HG03571 (cell line): ENCODE results near the gene CDH6.

Experiments used
- ATAC-seq: cut with Tn5 transposase; IDR thresholded peaks from one replicate; pipeline ENCODE4 v1.9.1; 2021; ENCODE audit not compliant: unreplicated experiment

The CDH6 gene

DNA sequence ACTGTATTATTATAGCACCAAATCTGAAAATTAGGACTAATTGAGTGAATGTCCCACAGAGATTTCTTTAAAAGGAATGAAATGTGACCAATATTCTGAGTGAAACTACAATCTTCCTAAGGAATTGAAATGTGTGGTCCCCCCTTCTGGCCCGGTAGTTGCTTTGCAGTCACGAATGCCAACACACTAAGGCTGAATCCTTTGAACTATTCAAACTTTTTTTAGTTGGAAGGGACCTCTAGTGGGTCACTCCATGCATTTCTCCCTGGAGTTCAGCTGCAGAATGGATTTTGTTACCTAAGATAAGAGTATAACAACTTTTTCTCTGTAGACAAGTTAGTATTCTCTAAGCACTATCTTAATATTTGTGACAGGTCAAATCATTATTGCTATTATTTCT is 2.8 kb downstream of the CDH6 start:
- no peak for ATAC-seq

DNA sequence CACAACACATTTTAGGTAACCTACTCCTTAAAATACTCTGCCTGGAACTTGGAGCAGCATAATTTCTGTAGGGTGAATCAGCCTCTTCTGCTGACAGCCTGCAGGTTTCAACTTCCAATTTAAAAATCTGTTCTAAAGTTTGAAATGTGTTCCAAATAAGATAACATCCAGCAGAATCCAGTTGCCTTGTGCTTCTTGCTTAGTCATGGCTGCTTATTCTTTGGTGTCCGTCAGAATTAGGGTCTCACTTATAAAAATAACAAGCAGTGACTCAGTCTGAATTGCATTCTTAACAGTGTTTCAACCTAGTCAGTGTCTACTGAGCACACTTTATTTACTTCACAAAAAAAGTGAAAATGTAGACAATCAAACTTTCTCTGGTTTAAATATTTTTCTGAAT is 3.7 kb downstream of the CDH6 start:
- ATAC-seq, result no peak

- ATAC-seq, result no peak
Observed at GRCh38 chr5:31204958-31205357, 11.5 kb downstream of the CDH6 start.

- no peak for ATAC-seq
Observed at GRCh38 chr5:31208043-31208442, 14.6 kb downstream of the CDH6 start.

- ATAC-seq, result no peak
Observed at GRCh38 chr5:31209334-31209733, 15.8 kb downstream of the CDH6 start.

DNA sequence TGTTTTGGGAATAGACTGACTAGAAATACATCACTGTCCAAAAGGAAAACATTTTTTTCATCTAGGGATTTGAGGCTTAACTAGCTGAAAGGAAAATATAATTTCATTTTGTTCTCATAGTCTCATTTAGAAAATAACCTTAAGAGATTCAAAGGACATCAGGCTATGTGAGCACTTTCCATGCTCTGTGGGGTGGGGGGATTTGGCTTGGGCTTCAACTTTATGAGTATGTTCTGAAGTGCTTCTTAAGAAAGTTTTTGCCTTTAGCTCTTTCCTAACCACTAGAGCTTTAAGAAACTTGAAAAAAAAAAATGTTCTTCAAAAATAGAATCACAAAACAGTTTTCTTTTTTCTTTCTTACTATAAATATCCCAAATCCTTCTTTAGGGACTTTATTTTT is 17.6 kb downstream of the CDH6 start:
- no peak for ATAC-seq

GRCh38 chr5:31213257-31213656 is 19.8 kb downstream of the CDH6 start:
- ATAC-seq, result no peak

DNA sequence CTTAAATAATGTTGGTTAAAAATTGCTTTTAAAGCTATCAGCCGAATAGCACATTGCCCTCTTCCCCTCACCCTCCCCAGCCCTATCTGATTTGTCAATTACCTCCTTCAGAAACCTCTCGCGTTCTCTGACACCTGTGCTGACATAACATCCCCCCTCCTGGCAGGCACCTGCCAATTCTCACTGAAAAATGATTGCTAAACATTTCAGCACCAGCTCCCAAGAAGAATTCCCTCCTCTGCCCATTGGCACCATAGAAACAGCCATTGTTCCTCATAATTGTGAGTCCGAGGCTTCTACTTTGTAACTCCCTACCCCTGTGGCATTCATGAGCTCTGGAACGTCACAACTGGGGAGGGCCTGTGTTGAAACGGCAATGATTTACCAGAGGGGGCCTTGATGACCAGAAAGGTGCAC is 20.2 kb downstream of the CDH6 start:
- no peak for ATAC-seq

- ATAC-seq, result no peak
Observed at GRCh38 chr5:31214229-31214628, 20.7 kb downstream of the CDH6 start.

GRCh38 chr5:31215236-31215635 is 21.8 kb downstream of the CDH6 start:
- ATAC-seq, result no peak

GRCh38 chr5:31217446-31217845 is 24.0 kb downstream of the CDH6 start:
- ATAC-seq, result no peak

DNA sequence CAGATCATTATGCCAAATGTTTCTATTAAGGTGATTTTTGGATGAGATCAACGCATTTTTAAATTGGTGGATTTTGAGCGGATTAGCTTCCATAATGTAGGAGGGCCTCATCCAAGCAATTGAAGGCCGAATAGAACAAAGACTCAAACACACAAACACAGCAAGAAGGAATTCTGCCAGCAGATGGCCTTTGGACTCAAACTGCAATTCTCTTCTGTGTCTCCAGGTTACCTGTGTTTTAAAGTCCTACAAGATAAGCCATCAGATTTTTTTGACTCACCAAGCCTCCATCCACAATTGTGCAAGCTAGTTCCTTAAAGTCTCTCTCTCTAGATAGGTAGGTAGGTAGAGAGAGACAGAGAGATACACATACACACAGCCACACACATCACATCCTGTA is 25.5 kb downstream of the CDH6 start:
- ATAC-seq, result no peak

DNA sequence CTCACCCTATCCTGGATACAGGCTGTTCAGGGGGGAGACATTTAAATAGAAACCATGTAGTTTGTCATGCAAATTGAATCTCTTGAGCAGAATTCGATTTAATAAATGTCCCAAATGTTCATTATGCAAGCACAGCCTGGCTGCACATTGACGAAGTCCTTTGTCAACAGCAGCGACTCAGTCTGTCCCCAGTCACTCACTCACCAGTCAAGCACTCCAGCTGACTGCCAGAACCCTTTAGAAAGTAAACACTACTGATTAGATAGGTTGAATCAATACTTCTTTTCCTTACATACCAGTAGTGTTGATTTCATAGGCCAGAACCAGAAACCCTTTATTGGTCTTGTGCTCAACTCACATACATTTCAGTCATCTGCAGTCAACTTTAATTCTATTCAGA is 27.5 kb downstream of the CDH6 start:
- ATAC-seq, result no peak

DNA sequence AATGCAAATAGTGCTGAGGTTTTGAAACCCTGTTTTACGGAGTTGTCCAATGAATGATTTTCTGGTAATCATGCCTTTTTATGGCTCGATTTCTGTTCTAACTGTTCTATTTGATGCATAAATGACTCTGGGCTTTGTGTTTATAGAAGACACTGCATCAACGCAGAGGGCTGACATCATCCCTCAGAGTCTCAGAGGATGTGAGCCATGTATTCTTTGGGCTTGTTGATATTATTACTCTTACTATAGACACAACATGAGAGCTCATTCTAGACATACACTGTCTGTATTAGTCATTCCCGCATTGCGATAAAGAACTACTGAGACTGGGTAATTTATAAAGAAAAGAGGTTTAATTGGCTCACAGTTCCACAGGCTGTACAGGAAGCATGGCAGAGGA is 31.6 kb downstream of the CDH6 start:
- ATAC-seq, result no peak

DNA sequence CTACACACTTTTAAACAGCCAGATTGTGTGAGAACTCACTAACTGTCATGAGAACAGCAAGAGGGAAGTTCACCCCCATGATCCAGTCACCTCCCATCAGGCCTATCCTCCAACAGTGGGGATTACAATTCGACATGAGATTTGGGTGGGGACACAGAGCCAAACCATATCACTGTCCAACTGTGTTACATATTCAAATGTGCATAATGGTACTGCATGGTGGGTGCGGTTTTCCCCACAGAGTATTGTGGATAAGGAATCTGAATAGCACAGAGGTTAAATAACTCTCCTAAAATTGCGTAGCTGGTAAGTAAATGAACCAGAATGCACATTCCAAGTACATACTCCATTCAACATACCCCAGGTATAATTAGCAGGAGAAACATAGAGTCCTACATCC is 32.1 kb downstream of the CDH6 start:
- ATAC-seq, result no peak

DNA sequence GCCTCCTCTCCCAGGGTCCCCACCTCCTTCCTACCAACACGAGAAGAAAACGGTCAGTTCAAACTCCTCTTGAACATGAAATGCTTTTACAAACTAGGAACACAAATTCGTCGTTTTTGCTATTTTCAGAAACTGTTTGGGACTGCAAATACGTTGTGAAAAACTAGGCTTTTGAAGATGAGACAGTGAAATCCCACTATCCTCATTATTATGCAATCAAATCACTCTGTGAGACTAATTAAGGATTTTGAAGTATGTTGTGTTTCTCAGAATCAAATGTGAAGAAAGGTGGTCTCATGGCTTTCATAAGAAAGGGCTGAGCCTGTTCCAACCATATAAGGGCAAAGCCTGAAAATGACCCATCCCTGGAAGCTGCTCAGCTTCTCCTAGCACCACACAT is 33.2 kb downstream of the CDH6 start:
- ATAC-seq, result no peak

GRCh38 chr5:31229266-31229665 is 35.8 kb downstream of the CDH6 start:
- ATAC-seq, result no peak

DNA sequence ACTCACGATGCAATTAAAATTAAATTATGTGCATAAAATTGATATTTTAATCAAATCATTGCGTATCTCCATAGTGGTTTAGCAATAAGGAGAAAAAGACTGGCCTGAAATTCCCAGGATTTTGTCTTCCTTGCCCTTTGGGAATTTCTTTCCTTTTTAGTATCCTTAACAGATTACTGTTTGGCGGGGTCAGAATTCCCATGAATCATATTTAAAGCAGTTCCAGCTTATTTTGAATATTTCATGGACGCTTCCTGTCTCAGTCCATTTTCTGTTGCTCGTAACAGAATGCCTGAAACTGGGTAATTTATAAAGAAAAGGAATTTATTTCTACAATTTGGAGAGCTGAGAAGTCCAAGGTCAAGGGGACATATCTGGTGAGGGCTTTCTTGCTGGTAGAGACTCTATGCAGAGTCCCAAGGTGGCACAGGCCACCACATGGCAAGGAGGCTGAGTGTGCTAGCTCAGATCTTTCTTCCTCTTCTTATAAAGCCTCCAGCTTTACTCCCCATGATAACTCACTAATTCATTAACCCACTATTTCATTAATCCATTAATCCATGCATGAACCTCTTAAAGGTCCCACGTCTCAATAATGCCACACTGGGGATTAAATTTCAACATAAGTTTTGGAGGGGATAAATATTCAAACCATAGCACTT is 37.8 kb downstream of the CDH6 start:
- ATAC-seq, result no peak

GRCh38 chr5:31232273-31232888 is 38.9 kb downstream of the CDH6 start:
- ATAC-seq, result no peak

DNA sequence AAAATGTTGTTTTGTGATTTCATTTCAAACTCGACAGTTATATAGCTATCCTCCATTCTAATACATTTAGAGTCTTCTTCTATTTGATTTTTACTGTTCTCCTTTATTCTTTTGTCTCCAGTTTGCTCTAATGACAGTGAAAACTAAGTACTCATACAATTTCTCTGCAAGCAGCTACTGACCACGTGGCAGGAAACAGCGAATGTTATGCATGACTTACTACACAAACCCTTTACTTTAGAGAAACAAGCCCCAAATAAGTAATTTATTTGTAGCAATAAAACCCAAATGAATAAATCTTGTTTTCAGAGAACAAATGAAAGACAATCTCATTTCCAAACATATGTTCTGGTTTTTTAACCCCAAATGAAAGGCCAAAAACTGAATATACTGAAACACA is 41.9 kb downstream of the CDH6 start:
- no peak for ATAC-seq

DNA sequence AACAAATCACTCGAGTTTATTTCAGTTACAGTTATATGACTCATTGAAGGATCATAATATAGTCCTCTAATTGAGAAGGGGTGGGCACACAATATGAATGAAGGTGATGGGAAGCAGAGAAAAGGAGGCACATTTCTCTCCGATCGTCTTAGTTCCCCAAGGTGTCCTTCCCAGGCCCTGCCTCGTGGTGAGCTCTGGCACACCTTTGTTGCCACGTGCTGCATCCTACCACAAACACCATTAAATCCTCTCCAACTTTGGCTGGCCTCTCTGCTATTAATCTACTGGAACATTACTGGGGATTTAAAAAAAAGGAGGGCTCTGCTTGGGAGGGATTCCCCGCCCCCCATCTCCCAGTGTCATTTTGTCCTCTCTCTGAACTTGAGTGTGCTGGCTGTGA is 42.9 kb downstream of the CDH6 start:
- no peak for ATAC-seq

DNA sequence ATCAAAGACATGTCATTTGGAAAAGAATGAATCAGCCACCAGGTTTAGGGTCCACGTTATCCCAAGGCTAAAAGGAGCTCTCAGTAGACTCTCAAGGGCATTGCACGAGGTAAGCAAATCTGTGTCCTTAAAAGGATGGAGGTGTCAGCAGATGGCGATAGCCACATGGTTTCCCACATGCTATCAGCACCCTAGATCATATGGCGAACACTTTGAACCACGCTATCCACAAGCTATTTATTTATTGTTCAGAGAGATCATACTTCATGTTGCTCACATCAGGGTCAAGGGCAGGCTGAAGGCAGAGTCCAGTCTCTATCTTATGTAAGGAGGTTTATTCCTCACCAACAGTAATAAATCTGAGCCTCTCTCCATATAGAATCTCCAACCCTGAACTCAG is 43.7 kb downstream of the CDH6 start:
- ATAC-seq, result no peak

DNA sequence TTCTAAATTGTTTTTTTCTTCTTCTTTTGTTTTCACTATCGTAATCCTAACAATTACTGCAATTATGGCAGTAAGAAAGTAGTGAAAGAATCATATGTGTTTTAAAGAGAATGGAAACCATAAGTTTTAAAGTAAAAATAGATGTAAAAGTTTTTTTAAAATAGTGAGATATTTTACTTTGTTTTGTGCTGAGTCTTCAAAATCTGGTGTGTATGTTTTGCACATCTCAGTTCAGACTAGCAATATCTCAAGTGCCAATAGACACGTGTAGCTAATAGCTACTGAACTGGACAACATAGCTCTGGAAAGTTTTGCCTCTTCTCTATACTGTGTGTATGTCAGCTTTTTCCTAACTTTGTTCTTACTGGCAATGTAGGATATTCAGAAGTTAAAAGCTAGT is 45.0 kb downstream of the CDH6 start:
- no peak for ATAC-seq
